HCT116 (cell line): Measurements from ENCODE around the gene RTL1. TPM values are rescaled to one million over a fixed set of nuclear protein-coding genes. Genes with fewer than 3 reads are reported as not detected.

Experiments used
- ATAC-seq: fragments of 200-7000 bp; cut with Tn5 transposase; 2 replicates; pipeline ENCODE4 v1.9.1; 2020; ENCODE audit warnings: mild to moderate bottlenecking, moderate library complexity
- BruUV-seq: library from RNA; stranded (reverse); fragments of 400-500 nt; replicated peaks from 2 replicates; lab custom pipeline; 2021; lab: Mats Ljungman, UMichigan
- CTCF ChIA-PET: fragments of 300-600 bp; sonication (Branson Sonifier 250); formaldehyde crosslinking; loops from one replicate; lab custom pipeline; 2021; ENCODE audit warnings: antibody characterized with exemption; lab: Charles Lee
- POLR2A ChIA-PET: fragments of 300-600, 350-600 bp; sonication (Branson Sonifier 250); formaldehyde crosslinking; loops from one replicate; lab custom pipeline; 2021; ENCODE audit warnings: antibody characterized with exemption; lab: Charles Lee
- RAD21 ChIA-PET, 2 experiments: fragments of 300-600 bp; sonication (Branson Sonifier 250); formaldehyde crosslinking; loops; one replicate each; lab custom pipeline; 2023; ENCODE audit warnings: low total read pairs in 2 of 2; ENCODE audit not compliant: uncharacterized antibody in 2 of 2, unreplicated experiment in 2 of 2, low non-redundant PET in 1 of 2; lab: Charles Lee
- DNase-seq: peaks from one replicate; pipeline ENCODE4 v3.0.0-alpha.2; 2010; ENCODE audit warnings: low read depth, low spot score
- H2AFZ ChIP-seq: fragments of 200-600 bp; shearing (Covaris generic), sonication (generic); 2 replicates; pipeline ENCODE4 v1.6.1; 2017; ENCODE audit warnings: low read depth, mixed run types, mixed read lengths, antibody characterized with exemption, low read length; ENCODE audit not compliant: poor library complexity, severe bottlenecking
- H3K27ac ChIP-seq: 2 replicates; pipeline ENCODE4 v1.5.1; 2012; ENCODE audit warnings: low read depth, low read length
- H3K27me3 ChIP-seq: fragments of 200-600 bp; sonication (generic); 2 replicates; pipeline ENCODE4 v1.6.1; 2016; ENCODE audit warnings: mixed run types, low read length, mixed read lengths; ENCODE audit not compliant: insufficient read depth
- H3K36me3 ChIP-seq, 2 experiments: fragments of 200-500 bp in 1 of 2; fragments of 200-600 bp in 1 of 2; sonication (Bioruptor generic) in 1 of 2; sonication (generic) in 1 of 2; 2 replicates each; pipeline versions ENCODE4 v1.5.1 to v1.6.1; 2014 to 2016; ENCODE audit warnings: low read length in 2 of 2, inconsistent platforms in 1 of 2, mixed read lengths in 1 of 2, mixed run types in 1 of 2; ENCODE audit not compliant: insufficient read depth in 2 of 2, control insufficient read depth in 1 of 2
- H3K4me1 ChIP-seq, 2 experiments: fragments of 200-600 bp in 1 of 2; sonication (generic) in 1 of 2; 2 replicates each; pipeline versions ENCODE4 v1.5.1 to v1.6.1; 2012 to 2017; ENCODE audit warnings: low read length in 2 of 2, inconsistent platforms in 1 of 2, mild to moderate bottlenecking in 1 of 2, mixed read lengths in 1 of 2, mixed run types in 1 of 2, moderate library complexity in 1 of 2; ENCODE audit not compliant: insufficient read depth in 2 of 2, control insufficient read depth in 1 of 2
- H3K4me2 ChIP-seq: fragments of 200-600 bp; sonication (generic); 2 replicates; pipeline ENCODE4 v1.6.1; 2017; ENCODE audit warnings: mixed run types, low read length, mixed read lengths
- H3K4me3 ChIP-seq, 2 experiments: fragments of 200-600 bp in 1 of 2; sonication (generic) in 1 of 2; replicated peaks in 1 of 2; 2 replicates each; pipeline ENCODE4 v1.5.1; 2011 to 2016; ENCODE audit warnings: low read length in 2 of 2, control low read depth in 1 of 2, low read depth in 1 of 2, mild to moderate bottlenecking in 1 of 2, mixed read lengths in 1 of 2, mixed run types in 1 of 2
- H3K79me2 ChIP-seq: fragments of 200-600 bp; sonication (generic); 2 replicates; pipeline ENCODE4 v1.6.1; 2017; ENCODE audit warnings: mild to moderate bottlenecking, mixed run types, low read length, moderate library complexity, mixed read lengths; ENCODE audit not compliant: insufficient read depth
- H3K9ac ChIP-seq: fragments of 200-600 bp; sonication (generic); 2 replicates; pipeline ENCODE4 v1.6.1; 2016; ENCODE audit warnings: low read length, mixed read lengths
- H3K9me2 ChIP-seq: fragments of 200-600 bp; sonication (generic), shearing (Covaris generic); 2 replicates; pipeline ENCODE4 v1.6.1; 2017; ENCODE audit warnings: mixed run types, mild to moderate bottlenecking, moderate library complexity; ENCODE audit not compliant: insufficient read depth
- H3K9me3 ChIP-seq, 2 experiments: fragments of 200-500 bp in 1 of 2; fragments of 200-600 bp in 1 of 2; sonication (Bioruptor generic) in 1 of 2; sonication (generic) in 1 of 2; 2 replicates each; pipeline ENCODE4 v1.6.1; 2014 to 2017; ENCODE audit warnings: low read length in 2 of 2, mixed read lengths in 2 of 2, inconsistent platforms in 1 of 2, low read depth in 1 of 2, mild to moderate bottlenecking in 1 of 2, mixed run types in 1 of 2, moderate library complexity in 1 of 2; ENCODE audit not compliant: control insufficient read depth in 1 of 2, insufficient read depth in 1 of 2
- H4K20me1 ChIP-seq: fragments of 200-600 bp; sonication (generic), shearing (Covaris generic); 2 replicates; pipeline ENCODE4 v1.6.1; 2017; ENCODE audit warnings: mixed run types, mild to moderate bottlenecking, moderate library complexity; ENCODE audit not compliant: insufficient read depth
- CBX3 ChIP-seq: IDR thresholded peaks from 2 replicates; pipeline ENCODE4 v1.6.1; 2012; ENCODE audit warnings: low read depth
- EZH2 ChIP-seq: fragments of 200-600 bp; sonication (generic); IDR thresholded peaks from 2 replicates; pipeline ENCODE4 v1.6.1; 2017; ENCODE audit warnings: antibody characterized with exemption, mixed run types
- EZH2phosphoT487 ChIP-seq: fragments of 200-600 bp; IDR thresholded peaks from 2 replicates; pipeline ENCODE4 v1.6.1; 2018; ENCODE audit warnings: antibody characterized with exemption, borderline replicate concordance
- JUND ChIP-seq: IDR thresholded peaks from 2 replicates; pipeline ENCODE4 v1.6.1; 2012
- POLR2A ChIP-seq: IDR thresholded peaks from 2 replicates; pipeline ENCODE4 v1.7.0; 2011; ENCODE audit warnings: borderline replicate concordance; ENCODE audit not compliant: insufficient read depth, insufficient read length; ENCODE audit errors: extremely low read depth
- RAD21 ChIP-seq: IDR thresholded peaks from 2 replicates; pipeline ENCODE4 v1.6.1; 2012; ENCODE audit warnings: low read depth, mild to moderate bottlenecking
- SP1 ChIP-seq: IDR thresholded peaks from 2 replicates; pipeline ENCODE4 v1.6.1; 2012; ENCODE audit warnings: low read depth
- SRF ChIP-seq: IDR thresholded peaks from 2 replicates; pipeline ENCODE4 v1.6.1; 2012; ENCODE audit warnings: low read depth
- YY1 ChIP-seq: IDR thresholded peaks from 2 replicates; pipeline ENCODE4 v1.6.1; 2011; ENCODE audit warnings: low read length, low read depth, moderate library complexity, mild to moderate bottlenecking; ENCODE audit not compliant: insufficient replicate concordance; ENCODE audit errors: extremely low read depth
- intact Hi-C: fragments of 100-400 bp; cut with micrococcal nuclease; formaldehyde crosslinking; loops from 2 replicates; pipeline ENCODE4 v1.10.0; 2022
- total RNA-seq: library from RNA; stranded (reverse); gene quantifications from one replicate; pipeline ENCODE4 v1.2.1, GENCODE V29; 2021; ENCODE audit not compliant: unreplicated experiment
- TF ChIP-seq, protein P1 (sequence below): IDR thresholded peaks from 2 replicates; pipeline ENCODE4 v1.6.1; 2011; ENCODE audit warnings: mild to moderate bottlenecking, low read length, moderate library complexity; ENCODE audit not compliant: insufficient replicate concordance; ENCODE audit errors: extremely low read depth

The RTL1 gene
- total RNA-seq, 1 experiment from 2014 or later: not detected

DNA sequence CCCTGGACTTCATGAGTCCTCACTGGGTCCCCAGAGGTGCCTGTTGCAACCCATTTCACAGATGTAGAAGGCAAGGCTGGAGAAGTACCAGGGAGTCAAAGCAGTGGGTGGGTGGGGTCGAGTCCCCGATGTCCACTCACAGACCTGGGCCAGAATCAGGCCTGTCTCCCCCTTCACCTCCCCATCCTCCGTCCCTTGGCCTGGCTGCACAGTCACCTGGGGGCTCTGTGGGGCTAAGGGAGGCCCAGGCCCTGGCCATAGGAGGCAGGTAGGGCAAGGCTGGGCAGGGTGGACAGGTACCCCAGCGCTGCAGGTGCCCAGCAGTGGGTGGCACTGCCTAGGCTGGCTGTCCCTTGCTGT lies 29.5 kb downstream of the RTL1 start:
- RAD21 ChIA-PET: no interaction called here
- Histone ChIP-seq H2AFZ (no peak overlapping the region), H3K27ac (no peak overlapping the region), H3K4me3 (no peak overlapping the region), H3K27me3 (no peaks in the 10 kb centered on the region), H3K4me2 (no peak overlapping the region), H3K79me2 (no peaks in the 10 kb centered on the region), H3K4me1 (peaks cover 0 to 19% of the 10 kb centered on the region in 2 experiments; a peak in 2 of 4 replicates), H3K36me3 (no peaks in the 10 kb centered on the region), H3K9me2 (no peaks in the 10 kb centered on the region), H4K20me1 (no peaks in the 10 kb centered on the region), H3K9me3 (no peaks in the 10 kb centered on the region), H3K9ac (no peak overlapping the region)
- no peak for ATAC-seq
- no TSS peak for BruUV-seq
- no peak for DNase-seq
- POLR2A ChIA-PET: no interaction called here
- TF ChIP-seq EZH2 (no peak), YY1 (no peak), POLR2A (no peak), RAD21 (no peak), JUND (no peak)
- TF ChIP-seq, protein P1, sequence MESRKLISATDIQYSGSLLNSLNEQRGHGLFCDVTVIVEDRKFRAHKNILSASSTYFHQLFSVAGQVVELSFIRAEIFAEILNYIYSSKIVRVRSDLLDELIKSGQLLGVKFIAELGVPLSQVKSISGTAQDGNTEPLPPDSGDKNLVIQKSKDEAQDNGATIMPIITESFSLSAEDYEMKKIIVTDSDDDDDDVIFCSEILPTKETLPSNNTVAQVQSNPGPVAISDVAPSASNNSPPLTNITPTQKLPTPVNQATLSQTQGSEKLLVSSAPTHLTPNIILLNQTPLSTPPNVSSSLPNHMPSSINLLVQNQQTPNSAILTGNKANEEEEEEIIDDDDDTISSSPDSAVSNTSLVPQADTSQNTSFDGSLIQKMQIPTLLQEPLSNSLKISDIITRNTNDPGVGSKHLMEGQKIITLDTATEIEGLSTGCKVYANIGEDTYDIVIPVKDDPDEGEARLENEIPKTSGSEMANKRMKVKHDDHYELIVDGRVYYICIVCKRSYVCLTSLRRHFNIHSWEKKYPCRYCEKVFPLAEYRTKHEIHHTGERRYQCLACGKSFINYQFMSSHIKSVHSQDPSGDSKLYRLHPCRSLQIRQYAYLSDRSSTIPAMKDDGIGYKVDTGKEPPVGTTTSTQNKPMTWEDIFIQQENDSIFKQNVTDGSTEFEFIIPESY: no peak
- intact Hi-C loops: no loop called here
- CTCF ChIA-PET: no interaction called here

DNA sequence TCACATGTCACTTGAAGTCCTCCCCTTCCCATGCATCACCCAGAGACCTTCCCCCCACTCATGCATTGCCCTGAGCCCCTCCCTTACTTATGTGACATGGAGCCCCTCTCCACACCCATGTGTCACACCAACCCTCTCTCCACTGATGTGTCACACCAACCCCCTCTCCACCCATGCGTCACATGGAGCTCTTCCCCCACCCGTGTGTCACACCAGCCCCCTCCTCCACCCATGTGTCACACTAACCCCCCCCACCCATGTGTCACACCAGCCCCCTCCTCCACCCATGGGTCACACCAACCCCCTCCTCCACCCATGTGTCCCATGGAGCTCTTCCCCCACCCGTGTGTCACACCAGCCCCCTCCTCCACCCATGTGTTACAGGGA lies 30.4 kb downstream of the RTL1 start:
- H3K27me3 ChIP-seq: no peaks in the 10 kb centered on the region

More for the DNA sequence above, 30.4 kb downstream of the RTL1 start:
- H3K4me2 ChIP-seq: no peak overlapping the region
- BruUV-seq: no TSS peak
- no peaks in the 10 kb centered on the region for H3K79me2 ChIP-seq
- no peaks in the 10 kb centered on the region for H3K36me3 ChIP-seq
- H3K4me3 ChIP-seq: no peak overlapping the region
- TF ChIP-seq SRF (no peak), EZH2phosphoT487 (no peak), SP1 (no peak), CBX3 (no peak)
- H3K4me1 ChIP-seq: peaks cover 0 to 19% of the 10 kb centered on the region in 2 experiments; a peak in 2 of 4 replicates
- no peak overlapping the region for H3K27ac ChIP-seq
- ATAC-seq (no peak), DNase-seq (no peak)
- no peak overlapping the region for H3K9ac ChIP-seq
- intact Hi-C loops: no loop called here
- H4K20me1 ChIP-seq: no peaks in the 10 kb centered on the region
- POLR2A ChIA-PET: interaction anchor here (0.8 kb wide), 1 partner anchor 180 kb away, joined by 6 read pairs; no protein-coding TSS in a partner anchor
- RAD21 ChIA-PET: no interaction called here
- no peak overlapping the region for H2AFZ ChIP-seq
- H3K9me3 ChIP-seq: no peaks in the 10 kb centered on the region
- no peaks in the 10 kb centered on the region for H3K9me2 ChIP-seq
- CTCF ChIA-PET: no interaction called here
